ENCODE measurements around the gene WDR38.

GRCh38 chr9:124885551-124885950, 32.3 kb downstream of the WDR38 start:
- TF ChIP-seq CTCF (IDR thresholded peaks at IDR 0.05) (no peak), POLR2A (IDR thresholded peaks at IDR 0.05) (no peak)

Data from right lobe of liver (tissue), 4 donors.